ENCODE measurements around the gene NVL.

Gene NVL

GRCh38 chr1:224252479-224252878, 77.5 kb downstream of the NVL start:
- no peak for DNase-seq
- TF ChIP-seq POLR2A (IDR thresholded peaks at IDR 0.05; ENCODE audit: low read length) (no peak), GATA1 (IDR thresholded peaks at IDR 0.05; ENCODE audit: low read depth, low read length) (no peak)

GRCh38 chr1:224251741-224252146, 78.2 kb downstream of the NVL start:
- DNase-seq = no peak
- TF ChIP-seq GATA1 (IDR thresholded peaks at IDR 0.05; ENCODE audit: low read depth, low read length) = no peak
- no peak for TF ChIP-seq POLR2A (IDR thresholded peaks at IDR 0.05; ENCODE audit: low read length)

GRCh38 chr1:224245188-224245587, 84.8 kb downstream of the NVL start:
- no peak for DNase-seq
- no peak for TF ChIP-seq POLR2A (IDR thresholded peaks at IDR 0.05; ENCODE audit: low read length)
- no peak for TF ChIP-seq GATA1 (IDR thresholded peaks at IDR 0.05; ENCODE audit: low read depth, low read length)

GRCh38 chr1:224238756-224239155, 91.2 kb downstream of the NVL start:
- no peak for DNase-seq
- no peak for TF ChIP-seq GATA1 (IDR thresholded peaks at IDR 0.05; ENCODE audit: low read depth, low read length)
- no peak for TF ChIP-seq POLR2A (IDR thresholded peaks at IDR 0.05; ENCODE audit: low read length)

GRCh38 chr1:224238212-224238611, 91.8 kb downstream of the NVL start:
- DNase-seq = no peak
- no peak for TF ChIP-seq POLR2A (IDR thresholded peaks at IDR 0.05; ENCODE audit: low read length)
- TF ChIP-seq GATA1 (IDR thresholded peaks at IDR 0.05; ENCODE audit: low read depth, low read length) = no peak

- no peak for DNase-seq
- TF ChIP-seq POLR2A (IDR thresholded peaks at IDR 0.05; ENCODE audit: low read length) = no peak
- TF ChIP-seq GATA1 (IDR thresholded peaks at IDR 0.05; ENCODE audit: low read depth, low read length) = no peak
Measured at GRCh38 chr1:224237119-224237881, 92.7 kb downstream of the NVL start.

GRCh38 chr1:224235813-224236493, 94.0 kb downstream of the NVL start:
- no peak for DNase-seq
- TF ChIP-seq GATA1 (IDR thresholded peaks at IDR 0.05; ENCODE audit: low read depth, low read length) = no peak
- TF ChIP-seq POLR2A (IDR thresholded peaks at IDR 0.05; ENCODE audit: low read length) = no peak

GRCh38 chr1:224234017-224234416, 96.0 kb downstream of the NVL start:
- no peak for DNase-seq
- TF ChIP-seq POLR2A (IDR thresholded peaks at IDR 0.05; ENCODE audit: low read length) = no peak
- TF ChIP-seq GATA1 (IDR thresholded peaks at IDR 0.05; ENCODE audit: low read depth, low read length) = no peak

- DNase-seq = no peak
- no peak for TF ChIP-seq POLR2A (IDR thresholded peaks at IDR 0.05; ENCODE audit: low read length)
- no peak for TF ChIP-seq GATA1 (IDR thresholded peaks at IDR 0.05; ENCODE audit: low read depth, low read length)
Measured at GRCh38 chr1:224226849-224227502, 103.0 kb downstream of the NVL start.

GRCh38 chr1:224223819-224224714, 105.9 kb downstream of the NVL start:
- TF ChIP-seq POLR2A (IDR thresholded peaks at IDR 0.05; ENCODE audit: low read length) (no peak), GATA1 (IDR thresholded peaks at IDR 0.05; ENCODE audit: low read depth, low read length) (no peak)
- no peak for DNase-seq

GRCh38 chr1:224219612-224220059, 110.3 kb downstream of the NVL start:
- DNase-seq = no peak
- TF ChIP-seq POLR2A (IDR thresholded peaks at IDR 0.05; ENCODE audit: low read length) = no peak
- no peak for TF ChIP-seq GATA1 (IDR thresholded peaks at IDR 0.05; ENCODE audit: low read depth, low read length)

- no peak for DNase-seq
- no peak for TF ChIP-seq POLR2A (IDR thresholded peaks at IDR 0.05; ENCODE audit: low read length)
- TF ChIP-seq GATA1 (IDR thresholded peaks at IDR 0.05; ENCODE audit: low read depth, low read length) = no peak
Measured at GRCh38 chr1:224219011-224219611, 110.9 kb downstream of the NVL start.
